ENCODE results near the gene ANKRD63. TPM values are rescaled to one million over a fixed set of nuclear protein-coding genes. Genes with fewer than 3 reads are reported as not detected.

ANKRD63 gene
- total and polyA plus RNA-seq, 9 of the 15 experiments (the other 6 are each of a cell fraction or from before 2014, with no cell fraction given), result 1.3 to 2.0 (median 1.8) TPM; not detected in 6

- Histone ChIP-seq H3K36me3 (ENCODE audit: control insufficient read depth, insufficient read depth, low read length) (no peaks in the 10 kb centered on the region), H3K9ac (ENCODE audit: insufficient read depth in 1 of 2, low read depth in 2 of 2, low read length in 2 of 2) (peak overlapping the region in 1 of 2 experiments; percentile 7; a peak in 1 of 4 replicates), H3K9me1 (ENCODE audit: control insufficient read depth, insufficient read depth, low read length) (peaks cover 4% of the 10 kb centered on the region), H3K27ac (ENCODE audit: extremely low read depth, low read depth, low read length) (no peak overlapping the region), H3K27me3 (ENCODE audit: control insufficient read depth in 2 of 2, insufficient read depth in 2 of 2, low read length in 2 of 2) (peaks cover 0 to 18% of the 10 kb centered on the region in 2 experiments; a peak in 2 of 5 replicates), H3K4me1 (replicated peaks in 1 of 2; ENCODE audit: control insufficient read depth in 2 of 2, insufficient read depth in 2 of 2, low read length in 2 of 2) (peaks cover 11 to 39% of the 10 kb centered on the region in 2 experiments), H3K79me2 (ENCODE audit: control insufficient read depth, insufficient read depth, low read length) (no peaks in the 10 kb centered on the region), H3K9me3 (replicated peaks; ENCODE audit: control insufficient read depth, insufficient read depth, low read depth, low read length) (no peaks in the 10 kb centered on the region), H4K20me1 (replicated peaks; ENCODE audit: control insufficient read depth, insufficient read depth, low read length) (no peaks in the 10 kb centered on the region), H3K4me3 (no peak overlapping the region), H2AFZ (ENCODE audit: low read depth, low read length) (no peak overlapping the region), H3K4me2 (ENCODE audit: insufficient read depth, low read length) (no peak overlapping the region)
- CTCF ChIA-PET (ENCODE audit: low intra/inter-chr PET ratio), result interaction anchor here (1.0 kb wide), 1 partner anchor 50 kb away, joined by 3 read pairs; no protein-coding TSS in a partner anchor
- intact Hi-C loops (cut with micrococcal nuclease), result no loop called here
- WGBS (ENCODE audit: insufficient coverage, low coverage, missing lambda C conversion rate), result 20% methylated on average over 4 of the region's 4 CpGs
- peak; percentile 6 for FAIRE-seq
- BruUV-seq (replicated peaks), result no TSS peak
- in situ Hi-C loops (cut with MboI), result no loop called here
- DNase-seq (ENCODE audit: extremely low read depth in 1 of 4, low spot score in 3 of 4), result no peak
- POLR2A ChIA-PET, result interaction anchor here (0.5 to 0.7 kb wide), 4 partner anchors 10 to 356 kb away, joined by 3 to 4 read pairs (median 3); no protein-coding TSS in a partner anchor
- ATAC-seq, result no peak
- TF ChIP-seq ZNF124 (CRISPR knock-in tag; IDR thresholded peaks at IDR 0.05) (no peak), TFAP4 (CRISPR knock-in tag; IDR thresholded peaks at IDR 0.05; ENCODE audit: borderline replicate concordance) (no peak), RAD51 (IDR thresholded peaks at IDR 0.05; ENCODE audit: borderline replicate concordance, low read depth) (no peak), PTBP1 (IDR thresholded peaks at IDR 0.05; ENCODE audit: low read depth, low read length) (no peak), ZNF830 (CRISPR knock-in tag; IDR thresholded peaks at IDR 0.05) (no peak), SMAD2 (IDR thresholded peaks at IDR 0.05; ENCODE audit: low read depth, low read length) (no peak), FOXK2 (conservative IDR thresholded peaks at IDR 0.05 in 1 of 2, IDR thresholded peaks at IDR 0.05 in 1 of 2; ENCODE audit: low read depth in 2 of 2) (no peak), CUX1 (CRISPR knock-in tag; IDR thresholded peaks at IDR 0.05) (no peak), PKNOX1 (IDR thresholded peaks at IDR 0.05) (no peak), ETV1 (tag; conservative IDR thresholded peaks at IDR 0.05; ENCODE audit: low read depth) (no peak), ZMIZ1 (IDR thresholded peaks at IDR 0.05; ENCODE audit: low read depth in 2 of 2, low read length in 2 of 2) (no peak)
Measured at GRCh38 chr15:40267670-40268069, 15.2 kb downstream of the ANKRD63 start.

Data from K562 (cell line).